Hepatocyte (in vitro differentiated cells): Measurements from ENCODE around the gene PRDM16.

Source experiments
- EZH2 ChIP-seq: fragments of 200-600 bp; sonication (generic); IDR thresholded peaks from 2 replicates; pipeline ENCODE4 v1.6.1; 2016; ENCODE audit warnings: antibody characterized with exemption, mild to moderate bottlenecking, borderline replicate concordance
- EZH2phosphoT487 ChIP-seq: fragments of 200-600 bp; sonication (generic); IDR thresholded peaks from one replicate; pipeline ENCODE4 v1.6.1; 2018; ENCODE audit warnings: antibody characterized with exemption, mild to moderate bottlenecking, low read depth, moderate library complexity; ENCODE audit not compliant: unreplicated experiment, severe bottlenecking
- TF ChIP-seq, protein P1 (sequence below): fragments of 200-600 bp; sonication (generic); IDR thresholded peaks from 2 replicates; pipeline ENCODE4 v1.5.1; 2016; ENCODE audit warnings: antibody characterized with exemption, mild to moderate bottlenecking; ENCODE audit not compliant: poor library complexity

- TF ChIP-seq, protein P1, sequence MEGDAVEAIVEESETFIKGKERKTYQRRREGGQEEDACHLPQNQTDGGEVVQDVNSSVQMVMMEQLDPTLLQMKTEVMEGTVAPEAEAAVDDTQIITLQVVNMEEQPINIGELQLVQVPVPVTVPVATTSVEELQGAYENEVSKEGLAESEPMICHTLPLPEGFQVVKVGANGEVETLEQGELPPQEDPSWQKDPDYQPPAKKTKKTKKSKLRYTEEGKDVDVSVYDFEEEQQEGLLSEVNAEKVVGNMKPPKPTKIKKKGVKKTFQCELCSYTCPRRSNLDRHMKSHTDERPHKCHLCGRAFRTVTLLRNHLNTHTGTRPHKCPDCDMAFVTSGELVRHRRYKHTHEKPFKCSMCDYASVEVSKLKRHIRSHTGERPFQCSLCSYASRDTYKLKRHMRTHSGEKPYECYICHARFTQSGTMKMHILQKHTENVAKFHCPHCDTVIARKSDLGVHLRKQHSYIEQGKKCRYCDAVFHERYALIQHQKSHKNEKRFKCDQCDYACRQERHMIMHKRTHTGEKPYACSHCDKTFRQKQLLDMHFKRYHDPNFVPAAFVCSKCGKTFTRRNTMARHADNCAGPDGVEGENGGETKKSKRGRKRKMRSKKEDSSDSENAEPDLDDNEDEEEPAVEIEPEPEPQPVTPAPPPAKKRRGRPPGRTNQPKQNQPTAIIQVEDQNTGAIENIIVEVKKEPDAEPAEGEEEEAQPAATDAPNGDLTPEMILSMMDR: no peak
- no peak for TF ChIP-seq EZH2
- TF ChIP-seq EZH2phosphoT487: no peak
Measured at GRCh38 chr1:3468236-3469103, 399.5 kb downstream of the PRDM16 start.
